SIG-M5 treated with dmso at 0.1 percent for 504 hours (cell line): ENCODE measurements around the gene INCA1.

ENCODE experiments used
- DNase-seq: peaks from one replicate; lab custom pipeline; 2025; ENCODE audit not compliant: unreplicated experiment; lab: John Stamatoyannopoulos, UW

Gene INCA1

DNA sequence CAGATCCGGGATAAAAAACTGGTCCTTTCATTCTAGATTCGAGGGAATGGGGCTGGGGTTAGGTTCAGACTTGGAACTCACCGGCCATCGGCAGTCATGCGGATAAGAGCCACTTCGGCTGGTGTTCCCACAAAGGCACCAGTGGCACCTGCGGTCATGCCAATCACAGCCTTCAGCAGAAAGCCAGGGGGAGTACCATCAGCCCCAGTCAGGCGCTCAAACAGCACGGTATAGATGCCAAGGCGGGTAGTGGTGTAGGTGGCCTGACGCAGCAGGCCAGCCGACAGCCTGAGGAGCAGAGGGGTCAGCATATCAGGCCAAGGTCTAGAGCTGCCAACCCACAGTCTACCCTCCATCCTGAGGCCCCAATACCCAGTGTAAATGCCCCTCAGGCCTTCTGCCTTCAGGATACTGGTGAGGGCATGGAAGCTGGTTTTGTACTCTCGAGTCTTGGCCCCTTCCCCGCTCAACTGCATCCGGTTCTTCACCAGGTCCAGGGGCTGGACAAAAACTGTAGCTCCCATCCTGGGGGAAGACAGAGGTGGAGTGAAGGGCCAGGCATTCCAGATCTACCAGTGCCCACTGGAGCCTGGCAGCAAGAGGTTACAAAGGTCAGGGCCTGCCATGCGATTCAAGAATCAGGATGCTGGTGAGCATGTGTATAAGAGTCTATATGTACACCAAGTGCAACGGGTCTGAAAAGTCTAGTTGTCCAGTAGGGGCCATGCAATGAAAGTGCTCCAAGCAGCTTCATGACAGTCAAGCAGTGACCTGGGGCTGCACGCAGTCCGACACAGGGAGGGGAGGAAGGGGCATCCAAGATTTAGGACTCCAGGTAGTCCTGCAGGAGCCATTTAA is 58.4 kb downstream of the INCA1 start:
- no peak for DNase-seq
